Superior temporal gyrus (tissue), 1 donor: ENCODE measurements around the gene CHST11.

Source experiments
- DNase-seq: peaks from one replicate; pipeline ENCODE4 v3.0.0-alpha.2; 2016; ENCODE audit errors: extremely low spot score

The CHST11 gene

DNA sequence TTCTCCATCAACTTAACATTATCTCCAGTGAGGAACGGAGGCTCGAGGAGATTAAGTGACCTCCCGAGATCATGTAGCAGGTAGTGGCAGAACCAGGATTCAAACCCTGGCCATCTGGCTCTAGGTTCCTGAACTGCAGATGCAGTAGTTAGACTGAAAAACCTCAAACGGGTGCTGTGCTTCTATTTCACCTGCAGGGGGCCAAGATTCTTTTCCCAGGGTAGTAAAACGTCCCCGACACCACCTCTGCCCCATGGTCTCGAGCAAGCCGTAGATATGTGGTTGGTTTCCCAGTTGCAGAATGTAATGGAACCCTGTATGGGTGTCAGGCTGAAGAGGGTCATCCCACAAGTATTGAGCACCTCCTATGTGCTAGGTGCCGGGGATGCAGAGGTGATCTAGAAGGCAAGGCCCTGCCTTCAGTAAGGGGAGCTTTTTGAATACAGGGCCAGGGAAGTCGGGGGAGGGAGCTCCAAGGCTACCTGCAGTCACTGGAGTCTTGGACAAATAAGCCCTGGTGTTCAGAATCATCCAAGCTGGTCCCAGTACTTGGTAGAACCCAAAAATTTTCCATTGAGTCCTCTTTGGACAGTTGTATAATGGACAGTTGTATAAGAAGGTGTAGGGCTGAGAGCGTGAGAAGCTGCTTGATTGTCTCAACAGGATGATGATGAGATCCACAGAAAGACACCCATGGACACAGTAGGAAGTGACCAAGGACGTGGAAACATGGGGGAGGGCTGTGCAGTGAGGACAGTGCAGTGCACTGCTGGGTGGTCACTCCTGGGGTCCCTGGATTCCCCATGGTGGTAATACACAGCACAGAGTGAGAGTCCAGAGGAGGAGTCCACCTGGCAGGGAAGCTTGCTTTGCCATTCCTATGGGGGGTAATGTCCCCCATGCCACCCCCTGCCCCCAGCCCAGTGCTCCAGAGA is 197.2 kb downstream of the CHST11 start:
- DNase-seq: no peak

DNA sequence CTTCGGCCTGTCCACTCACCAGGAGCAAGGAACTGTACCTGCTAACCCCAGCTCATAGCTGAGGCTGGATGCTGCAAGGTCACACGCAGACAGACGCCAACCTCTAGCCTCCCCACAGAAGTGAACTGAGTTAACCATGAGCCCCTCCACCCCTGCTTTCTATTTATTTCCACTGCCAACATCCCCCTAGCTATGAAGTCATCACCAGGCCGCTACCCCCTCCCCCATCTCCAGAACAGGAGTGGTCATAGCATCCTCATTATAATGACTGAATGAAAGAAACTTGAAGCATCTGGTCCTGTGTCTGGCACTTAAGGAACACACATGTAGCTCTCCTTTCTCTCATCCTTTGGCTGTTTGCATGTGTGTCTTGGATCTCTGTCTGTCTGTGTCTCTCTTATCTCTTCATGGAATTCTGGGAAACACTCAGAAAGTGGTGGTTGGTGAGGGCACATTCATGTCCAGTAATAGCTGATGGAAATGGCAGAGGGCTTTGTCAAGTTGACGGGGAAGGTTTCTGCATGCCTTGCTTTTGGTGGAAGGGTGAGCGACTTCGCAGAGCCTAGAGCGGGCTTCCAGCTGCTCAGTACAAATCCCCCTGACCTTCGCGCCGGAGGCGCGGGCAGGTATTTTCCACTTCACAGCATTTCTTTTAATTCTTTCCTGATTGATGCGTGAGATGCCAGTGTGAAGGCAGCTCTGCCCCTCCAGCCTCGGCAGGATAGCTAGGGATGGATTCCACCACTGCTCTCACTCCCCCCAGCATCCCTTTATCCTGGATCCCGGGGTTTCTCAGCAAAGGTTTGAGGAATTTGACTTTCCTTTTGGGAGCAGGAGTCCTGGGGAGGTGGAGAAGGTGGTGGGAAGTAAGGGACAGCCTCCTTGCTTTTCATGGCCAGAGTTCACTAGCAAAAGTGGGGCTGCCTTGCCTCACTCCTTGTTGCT is 198.2 kb downstream of the CHST11 start:
- DNase-seq: no peak

DNA sequence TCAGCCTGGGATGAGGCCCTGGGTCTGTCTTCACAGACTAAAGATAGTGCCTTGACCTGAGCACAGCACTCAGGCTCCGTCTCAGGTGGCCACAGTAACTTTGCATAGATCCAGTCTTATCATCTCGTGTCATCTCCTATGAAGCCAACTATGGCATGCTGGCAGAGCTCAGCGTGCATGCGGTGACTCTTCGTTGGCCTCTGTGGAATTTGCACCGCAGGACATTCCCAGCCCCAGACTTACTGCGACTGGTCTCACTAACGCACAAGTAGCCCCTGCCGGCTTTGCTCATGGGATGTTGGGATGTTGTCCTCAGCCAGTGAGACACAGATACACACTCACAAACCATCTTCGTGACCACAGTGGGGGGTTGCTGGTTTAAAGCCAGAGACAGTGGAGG is 199.6 kb downstream of the CHST11 start:
- no peak for DNase-seq

DNA sequence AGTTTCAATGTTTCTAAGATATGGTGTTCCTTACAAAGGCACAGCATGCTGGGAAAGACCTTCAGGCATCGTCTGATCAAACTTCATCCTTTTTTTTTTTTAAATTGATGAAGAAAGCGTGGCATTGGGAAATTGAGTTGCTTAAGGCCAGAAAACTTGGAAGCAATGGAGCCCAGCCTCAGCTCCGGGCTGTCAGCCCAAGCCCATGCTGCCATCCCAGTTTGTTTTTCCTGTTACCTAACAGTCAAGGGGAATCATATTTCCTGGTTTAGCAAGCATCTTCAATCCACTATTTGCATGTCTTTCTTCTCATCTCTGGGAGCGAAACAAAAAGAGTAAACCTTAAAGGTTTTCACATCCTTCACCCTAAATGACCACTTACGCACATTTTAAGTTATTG is 200.2 kb downstream of the CHST11 start:
- no peak for DNase-seq

DNA sequence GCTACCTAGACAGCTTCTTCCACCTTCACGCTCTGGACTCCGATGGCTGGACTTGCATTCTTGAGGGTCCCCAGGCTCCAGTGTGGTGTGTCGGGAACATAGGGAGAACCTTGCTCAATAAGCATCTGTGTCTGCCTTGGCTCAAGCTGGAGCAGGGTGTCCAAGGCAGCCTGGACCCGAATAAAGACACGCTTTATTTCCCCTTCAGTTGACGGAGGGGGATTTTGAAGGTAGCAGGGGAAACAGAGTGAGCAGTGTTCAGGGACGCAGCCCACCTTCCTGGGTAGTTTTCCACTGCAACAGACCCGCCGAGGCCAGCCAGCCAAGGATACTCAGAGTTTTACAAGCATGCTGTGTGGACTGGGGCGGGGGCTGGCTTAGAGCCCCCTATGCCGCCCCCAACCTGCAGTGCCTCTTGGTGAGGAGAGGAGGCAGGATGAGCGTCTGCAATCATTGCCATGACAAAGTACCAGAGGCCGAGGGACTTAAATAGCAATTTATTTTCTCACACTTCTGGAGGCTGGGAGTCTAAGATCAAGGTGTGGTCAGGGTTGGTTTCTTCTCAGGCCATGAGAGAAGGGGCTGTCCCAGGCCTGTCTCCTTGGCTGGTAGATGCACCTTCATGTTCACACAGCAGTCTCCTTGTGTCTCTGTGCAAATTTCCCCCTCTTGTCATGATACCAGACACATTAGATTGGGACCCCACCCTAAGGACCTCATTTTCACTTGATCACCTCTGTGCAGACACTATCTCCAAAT is 201.2 kb downstream of the CHST11 start:
- no peak for DNase-seq

DNA sequence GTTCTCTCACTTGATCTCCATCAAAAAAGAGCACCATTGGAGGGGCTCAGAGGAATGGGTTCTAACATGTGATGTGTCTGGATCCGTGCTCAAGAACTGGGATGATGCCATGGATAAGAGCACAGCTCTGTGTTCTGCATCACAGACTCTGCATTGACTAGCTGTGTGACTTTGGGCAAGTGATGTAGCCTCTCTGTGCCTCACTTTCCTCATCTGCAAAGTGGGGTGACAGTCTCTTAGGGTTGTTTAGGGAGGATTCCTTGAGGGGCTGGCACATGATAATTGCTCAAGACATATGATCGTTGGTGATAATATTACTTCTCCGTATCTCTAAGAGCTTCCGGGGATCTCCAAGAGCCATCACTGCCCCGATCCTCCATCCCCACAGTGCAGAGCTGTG is 202.3 kb downstream of the CHST11 start:
- DNase-seq: no peak

DNA sequence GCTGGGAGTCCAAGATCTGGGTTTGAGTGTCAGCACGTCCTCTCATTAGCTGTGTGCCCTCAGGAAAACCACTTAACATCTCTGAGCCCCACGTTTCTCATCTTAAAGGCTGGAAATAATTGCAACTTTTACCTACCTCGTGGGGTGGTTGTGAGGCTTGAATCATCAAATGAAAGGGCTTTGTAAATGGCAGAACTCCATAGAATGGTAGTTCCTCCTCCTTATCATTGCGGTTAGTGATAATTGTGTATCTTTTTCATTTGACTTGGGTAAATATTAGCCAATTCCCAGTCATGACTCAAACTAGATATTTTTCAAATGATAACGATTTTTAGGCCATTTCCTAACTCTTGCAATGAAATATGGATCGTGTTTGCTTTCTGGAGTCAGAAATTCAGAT is 205.5 kb downstream of the CHST11 start:
- DNase-seq: no peak

DNA sequence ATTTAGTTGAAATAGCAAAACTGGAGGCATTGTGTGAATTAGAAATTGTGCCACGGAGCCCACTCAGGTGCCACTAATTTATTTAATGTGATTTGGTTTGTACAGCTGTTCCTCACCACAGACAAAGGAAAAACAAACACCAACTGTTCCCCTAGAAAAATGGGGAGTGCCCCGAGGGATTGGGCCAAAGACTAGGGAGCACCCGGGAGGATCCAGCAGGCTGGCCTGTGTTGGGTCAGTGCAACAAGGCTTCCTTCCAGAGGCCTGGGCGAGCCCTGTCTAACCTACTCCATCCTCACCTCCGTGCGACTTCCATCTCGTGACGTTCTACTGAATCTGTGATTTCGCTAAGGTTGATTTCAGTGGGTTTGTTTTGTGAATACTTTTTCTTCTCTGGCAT is 206.2 kb downstream of the CHST11 start:
- DNase-seq: no peak

DNA sequence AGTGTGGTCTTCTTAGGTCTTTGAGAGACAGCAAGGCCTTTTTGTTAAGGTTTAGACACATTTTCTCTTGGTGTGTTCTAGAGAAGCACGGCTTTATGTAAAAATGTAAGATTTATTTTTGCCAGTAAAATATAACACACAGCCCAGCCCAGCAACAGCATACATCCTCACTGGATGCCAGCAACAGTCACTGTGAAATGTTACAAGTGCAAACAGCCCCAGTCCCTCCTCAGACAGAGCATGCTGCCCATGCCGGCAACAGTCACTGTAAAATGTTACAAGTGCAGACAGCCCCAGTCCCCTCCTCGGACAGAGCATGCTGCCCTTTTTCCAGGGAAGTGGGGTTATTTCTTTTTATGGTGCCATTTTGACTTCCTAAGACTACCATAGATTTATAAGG is 207.6 kb downstream of the CHST11 start:
- no peak for DNase-seq

DNA sequence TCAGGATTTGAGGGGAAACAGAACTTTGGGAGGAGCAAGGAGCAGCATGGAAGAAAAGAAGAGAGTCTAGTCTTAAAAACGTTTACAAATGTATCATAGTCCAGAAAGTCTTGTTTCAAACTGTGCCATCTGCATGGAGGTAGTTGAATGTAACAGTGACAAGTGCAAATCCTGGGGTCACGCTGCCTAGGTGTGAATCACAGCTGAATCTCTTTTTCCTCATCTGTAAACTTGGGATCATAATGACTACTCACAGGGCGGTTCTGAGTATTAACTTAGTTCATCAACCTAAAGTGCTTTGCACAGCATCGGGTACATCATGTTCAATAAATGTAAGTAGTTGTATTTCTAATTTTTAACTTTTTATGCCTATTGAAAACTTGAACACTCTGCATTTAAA is 208.5 kb downstream of the CHST11 start:
- DNase-seq: no peak

DNA sequence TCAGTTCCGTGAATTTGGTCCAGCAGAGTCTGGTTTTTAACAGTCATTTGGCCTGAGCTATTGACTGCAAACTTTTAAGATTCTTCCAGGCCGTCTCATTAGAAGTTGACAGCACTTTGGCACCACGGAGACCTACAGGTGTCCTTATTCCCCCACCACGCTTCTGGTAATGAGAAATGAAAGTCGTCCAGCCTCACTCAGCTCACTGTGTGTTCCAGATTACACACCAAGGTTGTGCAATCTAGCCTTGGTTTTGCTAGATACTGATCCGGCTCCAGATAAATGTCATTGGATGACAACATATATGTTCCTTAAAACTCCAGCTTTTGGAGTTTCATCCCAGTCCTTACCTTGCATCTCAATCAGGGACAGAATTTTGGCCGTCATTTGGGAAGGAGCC is 210.4 kb downstream of the CHST11 start:
- DNase-seq: no peak

DNA sequence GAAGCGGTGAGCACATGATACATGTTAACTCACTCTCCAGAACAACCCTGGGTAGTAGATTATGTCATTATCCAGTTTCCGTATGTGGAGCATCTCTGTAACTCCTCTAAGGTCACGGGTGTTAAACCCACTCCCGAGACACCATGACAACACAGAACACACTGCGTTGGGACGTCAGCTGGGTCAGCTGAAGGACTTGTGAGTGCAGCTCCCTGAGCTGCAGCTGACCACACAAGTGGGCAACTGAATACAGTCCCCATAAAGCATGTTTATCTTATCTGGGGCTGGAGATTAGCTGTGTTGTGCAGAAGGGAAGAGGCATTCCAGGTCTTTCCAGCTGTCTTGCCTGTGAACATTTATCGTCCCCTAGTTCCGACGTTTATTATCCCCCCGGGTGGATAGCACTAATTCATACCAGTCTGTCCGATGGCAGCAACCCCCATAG is 211.5 kb downstream of the CHST11 start:
- no peak for DNase-seq

DNA sequence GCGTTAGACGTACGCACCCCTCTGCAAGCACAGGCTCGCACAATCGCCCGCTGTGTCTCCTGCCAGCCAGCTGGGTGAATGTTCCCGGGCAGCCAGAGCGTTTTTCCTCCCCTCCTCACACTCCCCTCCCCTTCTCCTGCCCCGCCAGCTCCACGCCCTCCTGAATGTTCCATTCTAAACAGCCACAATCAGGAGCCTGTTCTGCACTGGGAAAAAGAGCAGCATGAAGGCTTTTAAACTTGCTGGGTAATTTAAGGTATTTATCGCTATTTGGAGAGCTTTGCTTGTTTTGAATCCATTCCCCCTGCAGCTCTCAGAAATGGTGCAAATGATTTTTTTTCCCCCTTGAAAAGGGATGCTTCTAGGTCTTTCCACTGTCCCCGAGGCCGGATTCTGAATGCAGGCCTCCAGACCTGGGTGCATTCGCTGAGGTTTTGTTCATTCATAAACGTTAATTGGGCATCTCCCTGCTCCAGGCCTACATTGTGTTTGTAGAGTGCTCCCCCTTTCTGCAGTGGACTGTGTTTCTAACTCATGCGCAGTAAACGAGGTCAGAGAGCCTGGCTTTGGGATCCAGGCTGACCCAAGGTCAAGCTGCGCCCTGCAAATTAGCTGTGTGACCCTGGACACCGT is 212.5 kb downstream of the CHST11 start:
- DNase-seq: peak; percentile 91

DNA sequence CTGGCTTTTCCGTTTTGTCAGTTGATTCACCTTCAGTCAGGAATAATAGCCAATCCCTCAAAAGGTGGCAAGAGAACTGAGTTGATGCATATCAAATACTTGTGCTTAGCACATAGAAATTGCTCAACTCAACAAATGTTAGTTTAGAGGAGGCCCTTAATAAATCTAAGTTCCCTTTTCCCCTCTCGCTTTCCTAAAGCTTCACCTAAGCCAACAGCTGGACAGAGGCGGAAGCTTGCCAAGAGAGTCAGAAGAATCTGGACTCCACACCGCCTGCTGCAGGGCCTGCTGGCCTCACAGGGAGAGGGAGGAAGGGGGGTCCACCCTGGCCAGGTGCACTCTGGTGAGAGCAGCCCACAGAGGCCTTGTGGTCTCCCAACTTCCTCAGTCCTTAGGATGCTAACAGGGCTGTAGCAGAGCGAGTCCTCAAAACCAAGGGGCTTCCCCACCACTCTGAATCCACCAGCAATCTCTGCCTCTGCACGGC is 213.1 kb downstream of the CHST11 start:
- no peak for DNase-seq

DNA sequence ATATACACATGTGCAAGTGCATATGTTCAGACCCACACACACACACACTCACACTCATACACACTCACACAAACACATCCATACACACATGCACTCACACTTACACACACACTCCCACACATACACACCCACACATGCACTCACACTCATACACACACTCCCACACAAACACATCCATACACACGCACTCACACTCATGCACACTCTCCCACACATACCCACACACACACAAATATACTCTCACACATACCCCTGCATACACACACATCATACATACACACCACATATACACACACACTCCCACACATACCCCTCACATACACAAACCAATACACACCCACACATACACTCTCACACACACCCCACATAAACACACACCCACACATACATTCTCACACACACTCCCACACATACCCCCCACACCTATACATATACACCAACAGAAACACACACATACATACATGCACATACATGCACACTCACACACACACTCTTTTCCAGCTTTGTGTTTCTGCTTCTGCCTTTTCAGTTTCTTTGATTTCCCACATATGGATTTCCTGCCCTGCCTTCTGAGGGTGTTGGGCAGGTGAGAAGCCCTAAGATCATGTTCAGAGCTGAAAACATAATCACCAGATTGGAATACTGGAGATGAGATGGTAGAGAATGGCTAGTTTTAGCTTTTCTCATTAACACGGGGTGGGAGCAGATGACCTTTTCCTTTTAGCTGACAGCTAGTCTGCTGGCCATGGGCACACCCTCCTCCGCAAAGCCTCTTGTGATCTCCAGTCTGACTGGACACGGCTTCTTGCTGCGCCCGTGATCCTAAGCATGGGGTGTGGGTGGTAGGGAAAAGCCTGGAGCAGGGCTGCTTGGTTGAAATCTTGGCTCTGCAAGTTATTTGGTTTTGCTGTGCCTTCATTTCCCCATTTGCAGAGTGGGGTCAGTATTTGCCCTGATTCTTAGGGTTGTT is 214.0 kb downstream of the CHST11 start:
- DNase-seq: no peak

DNA sequence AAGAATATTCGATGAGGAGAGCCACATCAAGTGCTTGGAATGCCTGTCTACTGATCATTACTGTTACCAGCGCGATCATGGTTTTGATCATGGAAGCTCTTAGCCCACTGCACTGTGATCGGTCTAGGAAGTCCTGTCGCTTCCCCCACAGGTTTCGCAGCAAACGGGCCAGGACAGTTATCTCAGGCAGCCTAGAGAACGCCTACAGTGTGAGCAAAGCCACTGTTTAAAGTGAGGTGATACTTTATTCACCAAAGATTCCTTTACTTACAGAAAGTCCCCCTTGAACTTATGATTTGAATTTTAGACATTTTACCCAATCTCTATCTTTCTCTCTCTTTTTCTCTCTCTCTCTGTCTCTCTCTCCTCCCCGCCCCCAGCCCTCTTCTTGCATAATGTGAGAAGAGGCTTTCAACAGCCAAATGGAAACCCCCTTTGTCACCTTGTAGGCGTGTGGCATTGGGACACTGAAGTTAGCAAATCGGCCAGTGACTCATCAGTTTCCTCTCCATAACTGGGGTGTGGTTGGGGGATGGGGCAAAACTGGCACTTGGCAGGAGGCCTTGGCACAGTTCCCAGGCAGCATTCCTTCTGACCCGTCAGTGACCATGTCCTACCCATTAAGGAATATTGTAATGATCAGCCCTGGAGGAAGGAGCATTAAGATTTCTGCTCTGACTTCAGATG is 214.8 kb downstream of the CHST11 start:
- DNase-seq: no peak

DNA sequence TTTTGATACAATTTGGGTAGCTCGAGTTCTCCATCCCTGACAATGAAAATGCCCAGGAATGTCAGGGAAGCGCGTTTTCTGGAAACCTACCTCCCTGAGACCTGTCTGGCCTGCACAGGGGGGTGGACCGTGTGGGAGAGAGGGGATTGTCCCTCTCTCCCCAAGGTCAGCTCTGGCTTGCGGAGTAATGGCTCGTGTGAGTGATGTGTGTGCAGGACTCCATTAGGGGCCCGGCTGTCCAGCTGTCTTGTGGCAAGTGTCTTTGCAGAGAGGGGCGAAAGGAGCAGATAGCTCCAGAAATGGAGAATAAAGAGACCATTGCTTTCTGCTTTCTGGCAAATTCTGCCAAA is 215.3 kb downstream of the CHST11 start:
- DNase-seq: no peak

DNA sequence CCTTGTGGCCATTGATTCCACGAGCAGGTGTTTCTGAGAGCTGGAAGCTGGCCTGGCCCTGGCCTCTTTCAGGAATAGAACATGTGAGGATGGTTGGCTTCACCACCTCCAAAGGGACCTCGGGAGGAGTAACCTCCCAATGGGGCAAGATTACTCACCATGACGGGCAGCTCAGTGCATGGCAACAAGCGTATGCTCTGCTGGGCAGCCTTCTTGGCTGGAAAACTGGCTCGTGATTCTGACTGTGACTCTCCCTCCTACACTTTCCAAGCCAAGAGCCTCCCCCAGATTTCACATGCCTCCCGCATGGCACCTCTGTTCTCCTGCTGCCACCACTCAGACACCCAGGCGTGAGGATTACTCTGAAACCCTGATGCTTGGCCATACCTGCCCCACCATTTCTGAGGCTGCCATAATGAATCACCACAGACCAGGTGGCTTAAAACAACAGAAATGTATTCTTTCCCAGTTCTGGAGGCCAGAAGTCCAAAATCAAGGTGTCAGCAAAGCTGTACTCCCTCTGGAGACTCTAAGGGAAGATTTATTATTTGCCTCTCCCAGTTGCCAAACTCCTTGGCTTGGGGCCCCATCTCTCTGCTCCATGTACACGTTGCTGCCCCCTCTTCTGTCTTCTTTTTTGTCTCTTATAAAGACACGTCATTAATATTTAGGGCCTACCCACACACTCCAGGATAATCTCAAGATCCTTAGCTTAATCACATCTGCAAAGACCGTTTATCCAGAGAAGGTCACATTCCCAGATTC is 215.9 kb downstream of the CHST11 start:
- peak; percentile 56 for DNase-seq

DNA sequence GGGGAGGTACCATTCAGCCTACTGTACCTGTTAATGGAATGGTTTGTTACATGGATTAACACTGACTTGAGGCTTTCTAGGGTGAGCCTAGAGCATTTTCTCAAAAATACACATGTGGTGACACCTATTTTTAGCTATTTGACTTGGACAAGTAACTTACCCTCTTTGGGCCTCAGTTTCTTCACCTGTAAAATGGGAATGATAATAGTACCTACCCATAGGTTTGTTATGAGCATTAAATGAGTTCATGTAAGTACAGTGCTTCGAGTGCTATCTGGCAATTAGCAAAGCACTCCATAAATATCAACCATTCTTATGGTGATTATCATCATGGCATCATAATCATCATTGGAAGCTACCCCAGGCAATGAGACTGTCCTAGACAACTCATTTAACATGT is 216.5 kb downstream of the CHST11 start:
- no peak for DNase-seq
